HCT116 (cell line): ENCODE data around the gene RHCE. TPM values are rescaled to one million over a fixed set of nuclear protein-coding genes. Genes with fewer than 3 reads are reported as not detected.
"Not testable (repeated sequence)": the region's sequence is repeated elsewhere in the genome, so short reads cannot be mapped to it uniquely, and the experiment has no call there.

Experiments
- ATAC-seq: fragments of 200-7000 bp; cut with Tn5 transposase; 2 replicates; pipeline ENCODE4 v1.9.1; 2020; ENCODE audit warnings: mild to moderate bottlenecking, moderate library complexity
- BruUV-seq: library from RNA; stranded (reverse); fragments of 400-500 nt; replicated peaks from 2 replicates; lab custom pipeline; 2021; lab: Mats Ljungman, UMichigan
- CTCF ChIA-PET: fragments of 300-600 bp; sonication (Branson Sonifier 250); formaldehyde crosslinking; loops from one replicate; lab custom pipeline; 2021; ENCODE audit warnings: antibody characterized with exemption; lab: Charles Lee
- POLR2A ChIA-PET: fragments of 300-600, 350-600 bp; sonication (Branson Sonifier 250); formaldehyde crosslinking; loops from one replicate; lab custom pipeline; 2021; ENCODE audit warnings: antibody characterized with exemption; lab: Charles Lee
- RAD21 ChIA-PET, 2 experiments: fragments of 300-600 bp; sonication (Branson Sonifier 250); formaldehyde crosslinking; loops; one replicate each; lab custom pipeline; 2023; ENCODE audit warnings: low total read pairs in 2 of 2; ENCODE audit not compliant: uncharacterized antibody in 2 of 2, unreplicated experiment in 2 of 2, low non-redundant PET in 1 of 2; lab: Charles Lee
- DNase-seq: peaks from one replicate; pipeline ENCODE4 v3.0.0-alpha.2; 2010; ENCODE audit warnings: low read depth, low spot score
- H2AFZ ChIP-seq: fragments of 200-600 bp; shearing (Covaris generic), sonication (generic); 2 replicates; pipeline ENCODE4 v1.6.1; 2017; ENCODE audit warnings: low read depth, mixed run types, mixed read lengths, antibody characterized with exemption, low read length; ENCODE audit not compliant: poor library complexity, severe bottlenecking
- H3K27ac ChIP-seq: 2 replicates; pipeline ENCODE4 v1.5.1; 2012; ENCODE audit warnings: low read depth, low read length
- H3K27me3 ChIP-seq: fragments of 200-600 bp; sonication (generic); 2 replicates; pipeline ENCODE4 v1.6.1; 2016; ENCODE audit warnings: mixed run types, low read length, mixed read lengths; ENCODE audit not compliant: insufficient read depth
- H3K36me3 ChIP-seq, 2 experiments: fragments of 200-500 bp in 1 of 2; fragments of 200-600 bp in 1 of 2; sonication (Bioruptor generic) in 1 of 2; sonication (generic) in 1 of 2; 2 replicates each; pipeline versions ENCODE4 v1.5.1 to v1.6.1; 2014 to 2016; ENCODE audit warnings: low read length in 2 of 2, inconsistent platforms in 1 of 2, mixed read lengths in 1 of 2, mixed run types in 1 of 2; ENCODE audit not compliant: insufficient read depth in 2 of 2, control insufficient read depth in 1 of 2
- H3K4me1 ChIP-seq, 2 experiments: fragments of 200-600 bp in 1 of 2; sonication (generic) in 1 of 2; 2 replicates each; pipeline versions ENCODE4 v1.5.1 to v1.6.1; 2012 to 2017; ENCODE audit warnings: low read length in 2 of 2, inconsistent platforms in 1 of 2, mild to moderate bottlenecking in 1 of 2, mixed read lengths in 1 of 2, mixed run types in 1 of 2, moderate library complexity in 1 of 2; ENCODE audit not compliant: insufficient read depth in 2 of 2, control insufficient read depth in 1 of 2
- H3K4me2 ChIP-seq: fragments of 200-600 bp; sonication (generic); 2 replicates; pipeline ENCODE4 v1.6.1; 2017; ENCODE audit warnings: mixed run types, low read length, mixed read lengths
- H3K4me3 ChIP-seq, 2 experiments: fragments of 200-600 bp in 1 of 2; sonication (generic) in 1 of 2; replicated peaks in 1 of 2; 2 replicates each; pipeline ENCODE4 v1.5.1; 2011 to 2016; ENCODE audit warnings: low read length in 2 of 2, control low read depth in 1 of 2, low read depth in 1 of 2, mild to moderate bottlenecking in 1 of 2, mixed read lengths in 1 of 2, mixed run types in 1 of 2
- H3K79me2 ChIP-seq: fragments of 200-600 bp; sonication (generic); 2 replicates; pipeline ENCODE4 v1.6.1; 2017; ENCODE audit warnings: mild to moderate bottlenecking, mixed run types, low read length, moderate library complexity, mixed read lengths; ENCODE audit not compliant: insufficient read depth
- H3K9ac ChIP-seq: fragments of 200-600 bp; sonication (generic); 2 replicates; pipeline ENCODE4 v1.6.1; 2016; ENCODE audit warnings: low read length, mixed read lengths
- H3K9me2 ChIP-seq: fragments of 200-600 bp; sonication (generic), shearing (Covaris generic); 2 replicates; pipeline ENCODE4 v1.6.1; 2017; ENCODE audit warnings: mixed run types, mild to moderate bottlenecking, moderate library complexity; ENCODE audit not compliant: insufficient read depth
- H3K9me3 ChIP-seq, 2 experiments: fragments of 200-500 bp in 1 of 2; fragments of 200-600 bp in 1 of 2; sonication (Bioruptor generic) in 1 of 2; sonication (generic) in 1 of 2; 2 replicates each; pipeline ENCODE4 v1.6.1; 2014 to 2017; ENCODE audit warnings: low read length in 2 of 2, mixed read lengths in 2 of 2, inconsistent platforms in 1 of 2, low read depth in 1 of 2, mild to moderate bottlenecking in 1 of 2, mixed run types in 1 of 2, moderate library complexity in 1 of 2; ENCODE audit not compliant: control insufficient read depth in 1 of 2, insufficient read depth in 1 of 2
- H4K20me1 ChIP-seq: fragments of 200-600 bp; sonication (generic), shearing (Covaris generic); 2 replicates; pipeline ENCODE4 v1.6.1; 2017; ENCODE audit warnings: mixed run types, mild to moderate bottlenecking, moderate library complexity; ENCODE audit not compliant: insufficient read depth
- intact Hi-C: fragments of 100-400 bp; cut with micrococcal nuclease; formaldehyde crosslinking; loops from 2 replicates; pipeline ENCODE4 v1.10.0; 2022
- total RNA-seq: library from RNA; stranded (reverse); gene quantifications from one replicate; pipeline ENCODE4 v1.2.1, GENCODE V29; 2021; ENCODE audit not compliant: unreplicated experiment

Gene RHCE
- total RNA-seq, 1 experiment from 2014 or later: 0.64 TPM

DNA sequence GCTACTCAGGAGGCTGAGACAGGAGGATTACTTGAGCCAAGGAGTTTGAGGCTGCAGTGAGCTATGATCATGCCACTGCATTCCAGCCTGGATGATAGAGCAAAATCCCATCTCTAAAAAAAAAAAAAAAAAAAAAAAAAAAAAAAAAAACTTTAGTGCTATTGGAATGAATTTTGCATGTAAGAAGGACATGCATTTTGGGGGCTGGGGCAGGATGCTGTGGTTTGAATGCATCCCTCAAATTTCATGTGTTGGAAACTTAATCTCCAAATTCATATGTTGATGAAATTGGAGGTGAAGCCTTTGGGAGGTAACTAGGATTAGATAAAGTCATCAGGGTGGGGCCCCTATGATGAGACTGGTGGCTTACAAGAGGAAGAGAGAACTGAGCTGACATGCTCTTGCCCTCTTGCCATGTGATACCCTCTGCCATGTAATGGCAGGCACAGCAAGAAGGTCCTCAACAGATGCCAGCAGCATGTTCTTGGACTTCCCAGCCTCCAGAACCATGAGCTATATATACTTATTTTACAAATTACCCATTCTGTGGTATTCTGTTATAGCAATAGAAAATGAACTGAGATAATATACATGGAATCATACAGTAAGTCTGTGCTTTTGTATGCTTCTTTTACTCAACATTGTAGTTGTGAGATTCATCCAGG, 107.7 kb downstream of the RHCE start:
- CTCF ChIA-PET, BruUV-seq, H3K9me2 ChIP-seq, H3K27ac ChIP-seq, H3K36me3 ChIP-seq, H3K79me2 ChIP-seq, RAD21 ChIA-PET, H3K4me2 ChIP-seq, intact Hi-C loops, DNase-seq, H2AFZ ChIP-seq, H4K20me1 ChIP-seq, H3K4me3 ChIP-seq, H3K27me3 ChIP-seq, H3K9me3 ChIP-seq, ATAC-seq, H3K9ac ChIP-seq, POLR2A ChIA-PET, H3K4me1 ChIP-seq: not testable (repeated sequence)

Other genes with a start within 250 kb of the RHCE start
- 40.4 TPM for gene SYF2, start 188.3 kb downstream of the RHCE start, total RNA-seq
- gene RSRP1, start 173.4 kb downstream of the RHCE start, total RNA-seq: 82.9 TPM
- not detected for gene RHD, start 148.3 kb downstream of the RHCE start, total RNA-seq
- gene TMEM50A, start 82.5 kb downstream of the RHCE start, total RNA-seq: 80.7 TPM
- 9.8 TPM for gene MACO1, start 10.1 kb upstream of the RHCE start, total RNA-seq
- gene LDLRAP1, start 122.8 kb upstream of the RHCE start, total RNA-seq: 26.0 TPM
- 1.2 TPM for gene MAN1C1, start 196.0 kb upstream of the RHCE start, total RNA-seq